ENCODE data around the gene TACR1. TPM values are rescaled to one million over a fixed set of nuclear protein-coding genes. Genes with fewer than 3 reads are reported as not detected.

The TACR1 gene
- total and polyA plus RNA-seq, 2 of the 13 experiments (the other 11 are each of a cell fraction or from before 2014, with no cell fraction given): not detected

DNA sequence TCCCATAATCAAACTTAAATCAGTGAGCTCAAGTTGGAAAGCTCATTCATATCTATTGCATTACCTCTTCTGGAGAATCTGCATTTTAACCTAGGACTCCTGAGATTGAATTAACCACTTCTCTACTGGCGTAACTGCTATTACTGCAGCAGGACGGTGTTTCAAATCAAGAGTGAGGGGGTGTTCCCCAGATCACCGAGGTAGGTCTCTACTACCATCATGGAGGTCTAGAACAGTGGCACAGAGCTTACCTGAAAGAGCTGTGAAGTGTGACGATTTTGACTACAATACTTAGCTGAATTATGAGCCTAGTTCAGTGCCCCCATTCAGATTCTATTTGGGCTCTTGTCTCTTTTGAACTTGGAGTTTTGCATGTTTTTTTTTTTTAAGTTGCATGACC, 121.4 kb downstream of the TACR1 start:
- Histone ChIP-seq H3K27me3 (ENCODE audit: control insufficient read depth in 1 of 2, insufficient read depth in 2 of 2, low read length in 2 of 2) (no peaks in the 10 kb centered on the region), H2AFZ (ENCODE audit: low read length) (no peak overlapping the region), H3K9ac (ENCODE audit: insufficient read depth, low read depth, low read length) (no peak overlapping the region), H3K4me3 (replicated peaks in 1 of 3; ENCODE audit: insufficient read depth in 1 of 3, low read depth in 2 of 3, low read length in 3 of 3) (no peak overlapping the region), H3K79me2 (ENCODE audit: insufficient read depth, low read length) (no peaks in the 10 kb centered on the region), H3K27ac (ENCODE audit: extremely low read length, insufficient read depth, low read length) (no peak overlapping the region), H3K9me3 (ENCODE audit: low read length) (no peaks in the 10 kb centered on the region), H3K4me2 (ENCODE audit: low read depth, low read length) (no peak overlapping the region), H3K4me1 (ENCODE audit: insufficient read depth, low read length) (no peaks in the 10 kb centered on the region), H3K36me3 (replicated peaks in 1 of 2; ENCODE audit: control insufficient read depth in 1 of 2, insufficient read depth in 2 of 2, low read length in 2 of 2) (no peaks in the 10 kb centered on the region), H4K20me1 (ENCODE audit: insufficient read depth, low read length) (no peaks in the 10 kb centered on the region)
- POLR2A ChIA-PET: no interaction called here
- no peak for DNase-seq (ENCODE audit: low spot score)
- ATAC-seq: no peak
- CTCF ChIA-PET (ENCODE audit: low intra/inter-chr PET ratio, low total read pairs): no interaction called here
- no TSS peak for BruUV-seq (replicated peaks)
- intact Hi-C loops (cut with micrococcal nuclease; ENCODE audit: unreplicated experiment): no loop called here
- in situ Hi-C loops (cut with HindIII; ENCODE audit: extremely low pct_ligation_motif_present, low pct_unique_long_range_greater_than_20kb): no loop called here
- TF ChIP-seq ZNF780A (CRISPR knock-in tag; IDR thresholded peaks at IDR 0.05) (no peak), KLF12 (CRISPR knock-in tag; IDR thresholded peaks at IDR 0.05; ENCODE audit: borderline replicate concordance) (no peak), SIN3A (IDR thresholded peaks at IDR 0.05; ENCODE audit: borderline replicate concordance, low read depth, low read length) (no peak), CBFB (CRISPR knock-in tag; IDR thresholded peaks at IDR 0.05) (no peak), PLRG1 (conservative IDR thresholded peaks at IDR 0.05) (no peak)
- TF ChIP-seq, protein P1, sequence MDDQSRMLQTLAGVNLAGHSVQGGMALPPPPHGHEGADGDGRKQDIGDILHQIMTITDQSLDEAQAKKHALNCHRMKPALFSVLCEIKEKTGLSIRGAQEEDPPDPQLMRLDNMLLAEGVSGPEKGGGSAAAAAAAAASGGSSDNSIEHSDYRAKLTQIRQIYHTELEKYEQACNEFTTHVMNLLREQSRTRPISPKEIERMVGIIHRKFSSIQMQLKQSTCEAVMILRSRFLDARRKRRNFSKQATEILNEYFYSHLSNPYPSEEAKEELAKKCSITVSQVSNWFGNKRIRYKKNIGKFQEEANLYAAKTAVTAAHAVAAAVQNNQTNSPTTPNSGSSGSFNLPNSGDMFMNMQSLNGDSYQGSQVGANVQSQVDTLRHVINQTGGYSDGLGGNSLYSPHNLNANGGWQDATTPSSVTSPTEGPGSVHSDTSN (CRISPR knock-in tag; IDR thresholded peaks at IDR 0.05; ENCODE audit: borderline replicate concordance): no peak
- FAIRE-seq: no peak
- WGBS (ENCODE audit: low lambda C conversion rate): 92% methylated on average over 4 of the region's 4 CpGs

DNA sequence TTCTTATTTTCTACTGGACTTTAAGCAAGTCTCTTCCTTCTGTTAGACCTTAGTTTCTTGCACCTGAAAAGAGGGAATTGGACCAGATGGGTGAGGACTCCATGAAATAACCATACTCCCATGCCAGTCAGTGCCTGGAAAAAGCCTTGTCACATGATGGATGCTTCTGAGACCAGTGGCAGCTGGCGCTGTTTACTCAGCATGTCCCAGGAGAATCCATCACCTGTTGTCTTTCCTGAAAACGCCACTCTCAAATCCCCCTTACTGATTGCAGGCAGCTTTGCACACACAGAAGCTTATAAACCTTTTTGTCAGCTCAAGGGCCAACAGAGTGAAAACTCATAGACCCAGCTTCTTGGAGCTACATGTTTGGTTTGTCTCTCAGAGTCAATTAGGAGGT, 123.2 kb downstream of the TACR1 start:
- Histone ChIP-seq H2AFZ (ENCODE audit: low read length) (no peak overlapping the region), H3K9me3 (ENCODE audit: low read length) (no peaks in the 10 kb centered on the region), H3K4me2 (ENCODE audit: low read depth, low read length) (no peak overlapping the region), H3K27me3 (ENCODE audit: control insufficient read depth in 1 of 2, insufficient read depth in 2 of 2, low read length in 2 of 2) (no peaks in the 10 kb centered on the region), H3K4me3 (replicated peaks in 1 of 3; ENCODE audit: insufficient read depth in 1 of 3, low read depth in 2 of 3, low read length in 3 of 3) (no peak overlapping the region), H4K20me1 (ENCODE audit: insufficient read depth, low read length) (no peaks in the 10 kb centered on the region), H3K79me2 (ENCODE audit: insufficient read depth, low read length) (no peaks in the 10 kb centered on the region), H3K27ac (ENCODE audit: extremely low read length, insufficient read depth, low read length) (no peak overlapping the region), H3K9ac (ENCODE audit: insufficient read depth, low read depth, low read length) (no peak overlapping the region), H3K36me3 (replicated peaks in 1 of 2; ENCODE audit: control insufficient read depth in 1 of 2, insufficient read depth in 2 of 2, low read length in 2 of 2) (no peaks in the 10 kb centered on the region), H3K4me1 (ENCODE audit: insufficient read depth, low read length) (no peaks in the 10 kb centered on the region)
- DNase-seq (ENCODE audit: low spot score): no peak
- CTCF ChIA-PET (ENCODE audit: low intra/inter-chr PET ratio, low total read pairs): no interaction called here
- in situ Hi-C loops (cut with HindIII; ENCODE audit: extremely low pct_ligation_motif_present, low pct_unique_long_range_greater_than_20kb) (no loop called here), intact Hi-C loops (cut with micrococcal nuclease; ENCODE audit: unreplicated experiment) (no loop called here)
- FAIRE-seq: no peak
- POLR2A ChIA-PET: no interaction called here
- BruUV-seq (replicated peaks): no TSS peak
- ATAC-seq: no peak
- WGBS (ENCODE audit: low lambda C conversion rate): 92% methylated on average over 2 of the region's 2 CpGs
- TF ChIP-seq ZBTB1 (CRISPR knock-in tag; IDR thresholded peaks at IDR 0.05; ENCODE audit: borderline replicate concordance): no peak
- no peak for TF ChIP-seq SMAD9 (CRISPR knock-in tag; IDR thresholded peaks at IDR 0.05)
- TF ChIP-seq ZNF615 (CRISPR knock-in tag; IDR thresholded peaks at IDR 0.05; ENCODE audit: borderline replicate concordance): no peak
- TF ChIP-seq AHR (CRISPR knock-in tag; IDR thresholded peaks at IDR 0.05): no peak
- TF ChIP-seq, protein P2, sequence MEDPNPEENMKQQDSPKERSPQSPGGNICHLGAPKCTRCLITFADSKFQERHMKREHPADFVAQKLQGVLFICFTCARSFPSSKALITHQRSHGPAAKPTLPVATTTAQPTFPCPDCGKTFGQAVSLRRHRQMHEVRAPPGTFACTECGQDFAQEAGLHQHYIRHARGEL (CRISPR knock-in tag; IDR thresholded peaks at IDR 0.05): no peak
- TF ChIP-seq FOXK1 (CRISPR knock-in tag; IDR thresholded peaks at IDR 0.05; ENCODE audit: borderline replicate concordance, low read depth): no peak
- no peak for TF ChIP-seq ZNF746 (CRISPR knock-in tag; IDR thresholded peaks at IDR 0.05)
- no peak for TF ChIP-seq ZFYVE20 (CRISPR knock-in tag; IDR thresholded peaks at IDR 0.05; ENCODE audit: borderline replicate concordance, low read depth)
- no peak for TF ChIP-seq GABPA (IDR thresholded peaks at IDR 0.05; ENCODE audit: low read depth, low read length)
- no peak for TF ChIP-seq GABPA (CRISPR knock-in tag; IDR thresholded peaks at IDR 0.05; ENCODE audit: low read depth)
- TF ChIP-seq, protein P3, sequence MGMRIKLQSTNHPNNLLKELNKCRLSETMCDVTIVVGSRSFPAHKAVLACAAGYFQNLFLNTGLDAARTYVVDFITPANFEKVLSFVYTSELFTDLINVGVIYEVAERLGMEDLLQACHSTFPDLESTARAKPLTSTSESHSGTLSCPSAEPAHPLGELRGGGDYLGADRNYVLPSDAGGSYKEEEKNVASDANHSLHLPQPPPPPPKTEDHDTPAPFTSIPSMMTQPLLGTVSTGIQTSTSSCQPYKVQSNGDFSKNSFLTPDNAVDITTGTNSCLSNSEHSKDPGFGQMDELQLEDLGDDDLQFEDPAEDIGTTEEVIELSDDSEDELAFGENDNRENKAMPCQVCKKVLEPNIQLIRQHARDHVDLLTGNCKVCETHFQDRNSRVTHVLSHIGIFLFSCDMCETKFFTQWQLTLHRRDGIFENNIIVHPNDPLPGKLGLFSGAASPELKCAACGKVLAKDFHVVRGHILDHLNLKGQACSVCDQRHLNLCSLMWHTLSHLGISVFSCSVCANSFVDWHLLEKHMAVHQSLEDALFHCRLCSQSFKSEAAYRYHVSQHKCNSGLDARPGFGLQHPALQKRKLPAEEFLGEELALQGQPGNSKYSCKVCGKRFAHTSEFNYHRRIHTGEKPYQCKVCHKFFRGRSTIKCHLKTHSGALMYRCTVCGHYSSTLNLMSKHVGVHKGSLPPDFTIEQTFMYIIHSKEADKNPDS (CRISPR knock-in tag; IDR thresholded peaks at IDR 0.05): no peak
- no peak for TF ChIP-seq ZNF224 (CRISPR knock-in tag; IDR thresholded peaks at IDR 0.05)
- TF ChIP-seq ZNF660 (CRISPR knock-in tag; IDR thresholded peaks at IDR 0.05; ENCODE audit: borderline replicate concordance, low read depth): no peak
